Endothelial cell of umbilical vein (primary cell): Measurements from ENCODE around the gene CREBL2. TPM values are rescaled to one million over a fixed set of nuclear protein-coding genes. Genes with fewer than 3 reads are reported as not detected.

Experiments used
- BruUV-seq: library from RNA; stranded (reverse); fragments of 400-500 nt; replicated peaks from 2 replicates; lab custom pipeline; 2021; lab: Mats Ljungman, UMichigan
- CTCF ChIA-PET: fragments of 300-600, 350-600 bp; sonication (Branson Sonifier 250); formaldehyde crosslinking; loops from one replicate; lab custom pipeline; 2021; ENCODE audit warnings: antibody characterized with exemption, inconsistent platforms; lab: Charles Lee
- POLR2A ChIA-PET: fragments of 300-600, 350-600 bp; sonication (Branson Sonifier 250); formaldehyde crosslinking; loops from one replicate; lab custom pipeline; 2021; ENCODE audit warnings: antibody characterized with exemption, inconsistent platforms; lab: Charles Lee
- DNase-seq: peaks from one replicate; pipeline ENCODE4 v3.0.0-alpha.2; 2011; ENCODE audit warnings: low read depth, low spot score
- FAIRE-seq: peaks from 2 replicates; lab custom pipeline; 2011; peaks lifted over from hg19 to GRCh38; lab: Jason Lieb, UNC
- H2AFZ ChIP-seq: 2 replicates; pipeline ENCODE4 v1.6.0; 2012; ENCODE audit warnings: low read depth, low read length, control low read depth, inconsistent platforms
- H3K27ac ChIP-seq: 2 replicates; pipeline ENCODE4 v1.5.1; 2011; ENCODE audit warnings: low read depth, mild to moderate bottlenecking, control low read depth, low read length, moderate library complexity; ENCODE audit not compliant: insufficient read depth
- H3K27me3 ChIP-seq, 2 experiments: 2 replicates each; pipeline versions ENCODE4 v1.6.0 to v1.6.1; 2011; ENCODE audit warnings: low read length in 2 of 2, mixed read lengths in 1 of 2; ENCODE audit not compliant: control insufficient read depth in 2 of 2, insufficient read depth in 2 of 2
- H3K36me3 ChIP-seq, 2 experiments: 2 replicates in 1 of 2; 3 replicates in 1 of 2; pipeline ENCODE4 v1.5.1; 2011; ENCODE audit warnings: low read length in 2 of 2, mild to moderate bottlenecking in 1 of 2, moderate library complexity in 1 of 2; ENCODE audit not compliant: control insufficient read depth in 2 of 2, insufficient read depth in 2 of 2; ENCODE audit errors: extremely low read depth in 1 of 2
- H3K4me1 ChIP-seq: 3 replicates; pipeline ENCODE4 v1.5.1; 2011; ENCODE audit warnings: mild to moderate bottlenecking, low read length; ENCODE audit not compliant: control insufficient read depth, insufficient read depth; ENCODE audit errors: extremely low read depth
- H3K4me2 ChIP-seq: 2 replicates; pipeline ENCODE4 v1.6.1; 2011; ENCODE audit warnings: low read length, control low read depth, mixed read lengths; ENCODE audit not compliant: insufficient read depth
- H3K4me3 ChIP-seq, 3 experiments: fragments of 200-600 bp in 1 of 3; sonication (generic), shearing (Covaris generic) in 1 of 3; replicated peaks in 1 of 3; 2 replicates each; pipeline ENCODE4 v1.5.1; 2011 to 2016; ENCODE audit warnings: control low read depth in 3 of 3, low read length in 3 of 3, mild to moderate bottlenecking in 2 of 3, inconsistent platforms in 1 of 3, low read depth in 1 of 3, moderate library complexity in 1 of 3; ENCODE audit not compliant: insufficient read depth in 1 of 3
- H3K79me2 ChIP-seq: 2 replicates; pipeline ENCODE4 v1.6.0; 2012; ENCODE audit warnings: low read length, inconsistent platforms; ENCODE audit not compliant: control insufficient read depth, insufficient read depth
- H3K9ac ChIP-seq: replicated peaks from 2 replicates; pipeline ENCODE3; 2011; ENCODE audit warnings: low read length, control low read depth; ENCODE audit not compliant: insufficient read depth; ENCODE audit errors: extremely low read depth
- H3K9me1 ChIP-seq: replicated peaks from 3 replicates; pipeline ENCODE4 v1.6.0; 2011; ENCODE audit warnings: mild to moderate bottlenecking, low read length; ENCODE audit not compliant: control insufficient read depth, insufficient read depth; ENCODE audit errors: extremely low read depth
- H3K9me3 ChIP-seq: replicated peaks from 2 replicates; pipeline ENCODE4 v1.5.1; 2012; ENCODE audit warnings: low read length, inconsistent platforms; ENCODE audit not compliant: control insufficient read depth, insufficient read depth
- H4K20me1 ChIP-seq: replicated peaks from 2 replicates; pipeline ENCODE3; 2011; ENCODE audit warnings: mild to moderate bottlenecking, low read length; ENCODE audit not compliant: control insufficient read depth, insufficient read depth; ENCODE audit errors: extremely low read depth
- EZH2 ChIP-seq: IDR thresholded peaks from 2 replicates; pipeline ENCODE4 v1.6.1; 2012; ENCODE audit warnings: borderline replicate concordance, low read depth, mild to moderate bottlenecking, moderate library complexity, low read length, inconsistent platforms; ENCODE audit not compliant: severe bottlenecking
- FOS ChIP-seq: IDR thresholded peaks from 2 replicates; pipeline ENCODE4 v1.6.1; 2011; ENCODE audit warnings: mild to moderate bottlenecking, low read length, moderate library complexity, borderline replicate concordance; ENCODE audit not compliant: insufficient read depth
- GATA2 ChIP-seq: IDR thresholded peaks from 2 replicates; pipeline ENCODE4 v1.7.0; 2011; ENCODE audit warnings: low read depth, mild to moderate bottlenecking, moderate library complexity, mixed read lengths, low read length; ENCODE audit not compliant: insufficient read length, insufficient read depth
- JUN ChIP-seq: IDR thresholded peaks from 2 replicates; pipeline ENCODE4 v1.6.1; 2011; ENCODE audit warnings: borderline replicate concordance, low read depth; ENCODE audit not compliant: insufficient read length, insufficient read depth
- MYC ChIP-seq: IDR thresholded peaks from one replicate; pipeline ENCODE4 v1.6.1; 2011; ENCODE audit warnings: mild to moderate bottlenecking, low read depth, low read length
- POLR2A ChIP-seq: IDR thresholded peaks from 2 replicates; pipeline ENCODE4 v1.6.1; 2012; ENCODE audit warnings: low read depth, mild to moderate bottlenecking, control low read depth, low read length
- POLR2AphosphoS5 ChIP-seq: IDR thresholded peaks from 2 replicates; pipeline ENCODE4 v1.6.1; 2012; ENCODE audit warnings: low read depth, mild to moderate bottlenecking, control low read depth, low read length, moderate library complexity; ENCODE audit not compliant: insufficient read depth
- dilution Hi-C: fragments of 300-500 bp; cut with MboI; formaldehyde crosslinking; loops from one replicate; pipeline ENCODE4 v1.15.0; 2019; ENCODE audit warnings: low sequenced_read_pairs; ENCODE audit not compliant: extremely low pct_ligation_motif_present
- intact Hi-C: fragments of 100-400 bp; cut with micrococcal nuclease; formaldehyde crosslinking; loops from one replicate; pipeline ENCODE4 v1.10.0; 2022
- polyA plus RNA-seq, 4 experiments: library from polyadenylated mRNA; depleted of rRNA in 3 of 4; stranded (reverse) in 3 of 4; unstranded in 1 of 4; fragments of >200 nt; gene quantifications; 2 replicates each; pipeline versions ENCODE4 v1.2.1 to v1.2.3, GENCODE V29; 2011 to 2012; ENCODE audit warnings: missing spikeins in 1 of 4
- total RNA-seq: library from RNA; stranded (reverse); gene quantifications from 2 replicates; pipeline ENCODE4 v1.2.3, GENCODE V29; 2021
- TF ChIP-seq, protein P1 (sequence below): IDR thresholded peaks from 2 replicates; pipeline ENCODE4 v1.6.1; 2011; ENCODE audit not compliant: insufficient read depth, insufficient read length
- TF ChIP-seq, protein P2 (sequence below), 2 donors: IDR thresholded peaks; 1 replicate in 1 of 2; 2 replicates in 1 of 2; pipeline ENCODE4 v1.5.1; 2011; ENCODE audit warnings: low read length in 2 of 2, mild to moderate bottlenecking in 2 of 2, moderate library complexity in 2 of 2, control low read depth in 1 of 2, inconsistent platforms in 1 of 2, low read depth in 1 of 2; ENCODE audit not compliant: insufficient read depth in 1 of 2; ENCODE audit errors: extremely low read depth in 1 of 2

Gene CREBL2
- total and polyA plus RNA-seq, 2 donors (not counting 3 experiments of a cell fraction or from before 2014, with no cell fraction given) = 10.5 to 19.4 TPM

GRCh38 chr12:12685305-12685704 is 73.6 kb downstream of the CREBL2 start:
- Histone ChIP-seq H3K36me3 (no peaks in the 10 kb centered on the region), H3K9me1 (no peaks in the 10 kb centered on the region), H3K9ac (no peak overlapping the region), H4K20me1 (no peaks in the 10 kb centered on the region), H3K27me3 (peaks cover 8 to 17% of the 10 kb centered on the region in 2 experiments), H3K4me1 (peaks cover 6% of the 10 kb centered on the region), H3K4me3 (no peak overlapping the region), H3K27ac (no peak overlapping the region), H3K9me3 (no peaks in the 10 kb centered on the region), H2AFZ (no peak overlapping the region), H3K4me2 (no peak overlapping the region), H3K79me2 (no peaks in the 10 kb centered on the region)
- DNase-seq (no peak), FAIRE-seq (no peak)
- intact Hi-C loops (no loop called here), dilution Hi-C loops (no loop called here)
- CTCF ChIA-PET = no interaction called here
- no TSS peak for BruUV-seq
- POLR2A ChIA-PET = no interaction called here
- TF ChIP-seq, protein P1, sequence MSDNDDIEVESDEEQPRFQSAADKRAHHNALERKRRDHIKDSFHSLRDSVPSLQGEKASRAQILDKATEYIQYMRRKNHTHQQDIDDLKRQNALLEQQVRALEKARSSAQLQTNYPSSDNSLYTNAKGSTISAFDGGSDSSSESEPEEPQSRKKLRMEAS = no peak
- TF ChIP-seq, protein P2, sequence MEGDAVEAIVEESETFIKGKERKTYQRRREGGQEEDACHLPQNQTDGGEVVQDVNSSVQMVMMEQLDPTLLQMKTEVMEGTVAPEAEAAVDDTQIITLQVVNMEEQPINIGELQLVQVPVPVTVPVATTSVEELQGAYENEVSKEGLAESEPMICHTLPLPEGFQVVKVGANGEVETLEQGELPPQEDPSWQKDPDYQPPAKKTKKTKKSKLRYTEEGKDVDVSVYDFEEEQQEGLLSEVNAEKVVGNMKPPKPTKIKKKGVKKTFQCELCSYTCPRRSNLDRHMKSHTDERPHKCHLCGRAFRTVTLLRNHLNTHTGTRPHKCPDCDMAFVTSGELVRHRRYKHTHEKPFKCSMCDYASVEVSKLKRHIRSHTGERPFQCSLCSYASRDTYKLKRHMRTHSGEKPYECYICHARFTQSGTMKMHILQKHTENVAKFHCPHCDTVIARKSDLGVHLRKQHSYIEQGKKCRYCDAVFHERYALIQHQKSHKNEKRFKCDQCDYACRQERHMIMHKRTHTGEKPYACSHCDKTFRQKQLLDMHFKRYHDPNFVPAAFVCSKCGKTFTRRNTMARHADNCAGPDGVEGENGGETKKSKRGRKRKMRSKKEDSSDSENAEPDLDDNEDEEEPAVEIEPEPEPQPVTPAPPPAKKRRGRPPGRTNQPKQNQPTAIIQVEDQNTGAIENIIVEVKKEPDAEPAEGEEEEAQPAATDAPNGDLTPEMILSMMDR (IDR thresholded peaks at IDR 0.05; ENCODE audit: extremely low read depth in 1 of 2, insufficient read depth in 1 of 2, low read depth in 1 of 2, low read length in 2 of 2) = no peak
- TF ChIP-seq GATA2 (no peak), FOS (no peak), EZH2 (no peak), MYC (no peak), POLR2A (no peak), POLR2AphosphoS5 (no peak), JUN (no peak)
